Keratinocyte (primary cell): Measurements from ENCODE around the gene DCPS. TPM values are rescaled to one million over a fixed set of nuclear protein-coding genes. Genes with fewer than 3 reads are reported as not detected.

Experiments used
- DNase-seq: peaks from one replicate; pipeline ENCODE4 v3.0.0-alpha.2; 2011; ENCODE audit warnings: low read depth, missing footprints, low spot score
- FAIRE-seq: peaks from 2 replicates; lab custom pipeline; 2011; peaks lifted over from hg19 to GRCh38; lab: Jason Lieb, UNC
- H2AFZ ChIP-seq: 2 replicates; pipeline ENCODE4 v1.6.0; 2012; ENCODE audit warnings: low read length, control low read depth, inconsistent platforms; ENCODE audit not compliant: control insufficient read depth
- H3K27ac ChIP-seq: 2 replicates; pipeline ENCODE4 v1.5.1; 2011; ENCODE audit warnings: low read length; ENCODE audit not compliant: control insufficient read depth, insufficient read depth
- H3K27me3 ChIP-seq: 3 replicates; pipeline ENCODE4 v1.6.0; 2011; ENCODE audit warnings: low read length; ENCODE audit not compliant: control insufficient read depth, insufficient read depth; ENCODE audit errors: extremely low read depth
- H3K36me3 ChIP-seq, 2 experiments: 2 replicates in 1 of 2; 3 replicates in 1 of 2; pipeline ENCODE4 v1.5.1; 2011; ENCODE audit warnings: low read length in 2 of 2, mild to moderate bottlenecking in 1 of 2; ENCODE audit not compliant: control insufficient read depth in 2 of 2, insufficient read depth in 2 of 2; ENCODE audit errors: extremely low read depth in 1 of 2
- H3K4me1 ChIP-seq: 3 replicates; pipeline ENCODE4 v1.5.1; 2011; ENCODE audit warnings: low read length; ENCODE audit not compliant: control insufficient read depth, insufficient read depth; ENCODE audit errors: extremely low read depth
- H3K4me2 ChIP-seq: 3 replicates; pipeline ENCODE4 v1.6.0; 2011; ENCODE audit warnings: low read depth, low read length; ENCODE audit not compliant: control insufficient read depth, insufficient read depth; ENCODE audit errors: extremely low read depth
- H3K4me3 ChIP-seq, 3 experiments: fragments of 200-600 bp in 1 of 3; sonication (generic) in 1 of 3; 2 replicates in 2 of 3; 3 replicates in 1 of 3; pipeline ENCODE4 v1.5.1; 2011 to 2016; ENCODE audit warnings: low read length in 3 of 3, mild to moderate bottlenecking in 3 of 3, control low read depth in 2 of 3, inconsistent platforms in 1 of 3, low read depth in 1 of 3, mixed read lengths in 1 of 3, mixed run types in 1 of 3, moderate library complexity in 1 of 3; ENCODE audit not compliant: control insufficient read depth in 2 of 3, insufficient read depth in 2 of 3; ENCODE audit errors: extremely low read depth in 1 of 3
- H3K79me2 ChIP-seq: 2 replicates; pipeline ENCODE4 v1.6.0; 2012; ENCODE audit warnings: low read length; ENCODE audit not compliant: control insufficient read depth, insufficient read depth
- H3K9ac ChIP-seq: 3 replicates; pipeline ENCODE4 v1.6.0; 2011; ENCODE audit warnings: low read length; ENCODE audit not compliant: control insufficient read depth, insufficient read depth; ENCODE audit errors: extremely low read depth
- H3K9me1 ChIP-seq: 3 replicates; pipeline ENCODE4 v1.6.0; 2011; ENCODE audit warnings: low read length; ENCODE audit not compliant: control insufficient read depth, insufficient read depth; ENCODE audit errors: extremely low read depth
- H3K9me3 ChIP-seq: 2 replicates; pipeline ENCODE4 v1.5.1; 2012; ENCODE audit warnings: low read depth, low read length; ENCODE audit not compliant: control insufficient read depth
- H4K20me1 ChIP-seq: 3 replicates; pipeline ENCODE4 v1.6.0; 2011; ENCODE audit warnings: low read length; ENCODE audit not compliant: control insufficient read depth, insufficient read depth; ENCODE audit errors: extremely low read depth
- CTCF ChIP-seq, 3 experiments: IDR thresholded peaks in 1 of 3; conservative IDR thresholded peaks in 1 of 3; optimal IDR thresholded peaks in 1 of 3; 2 replicates in 2 of 3; 3 replicates in 1 of 3; pipeline versions ENCODE3 to v1.5.1; 2011; ENCODE audit warnings: low read length in 3 of 3, mild to moderate bottlenecking in 3 of 3, moderate library complexity in 2 of 3, control low read depth in 1 of 3, inconsistent platforms in 1 of 3; ENCODE audit not compliant: insufficient read depth in 2 of 3; ENCODE audit errors: extremely low read depth in 1 of 3
- EZH2 ChIP-seq: IDR thresholded peaks from one replicate; pipeline ENCODE4 v1.6.1; 2012; ENCODE audit warnings: inconsistent platforms, mild to moderate bottlenecking, low read length, moderate library complexity
- dilution Hi-C: fragments of 300-500 bp; cut with MboI; formaldehyde crosslinking; loops from one replicate; pipeline ENCODE4 v1.7.0; 2020; ENCODE audit warnings: low sequenced_read_pairs; ENCODE audit not compliant: extremely low pct_ligation_motif_present
- polyA plus RNA-seq, 5 experiments: library from polyadenylated mRNA; depleted of rRNA in 3 of 5; stranded (reverse) in 3 of 5; stranded (forward) in 1 of 5; unstranded in 1 of 5; fragments of >200 nt; gene quantifications; 1 replicate in 1 of 5; 2 replicates in 3 of 5; 3 replicates in 1 of 5; pipeline versions ENCODE4 v1.2.1 to v1.2.3, GENCODE V29; 2011 to 2012; ENCODE audit warnings: missing spikeins in 2 of 5, low read depth in 1 of 5, low replicate concordance in 1 of 5

DCPS gene
- polyA plus RNA-seq, 1 donor (not counting 4 experiments of a cell fraction or from before 2014, with no cell fraction given): 31.3 TPM

GRCh38 chr11:126329644-126330211, 25.9 kb downstream of the DCPS start:
- Histone ChIP-seq H4K20me1 (no peaks in the 10 kb centered on the region), H3K9me3 (no peaks in the 10 kb centered on the region), H3K4me2 (no peak overlapping the region), H3K27ac (no peak overlapping the region), H2AFZ (no peak overlapping the region), H3K4me1 (peaks cover 20% of the 10 kb centered on the region), H3K79me2 (no peaks in the 10 kb centered on the region), H3K9ac (no peak overlapping the region), H3K4me3 (no peak overlapping the region), H3K27me3 (no peaks in the 10 kb centered on the region), H3K9me1 (peaks cover 3% of the 10 kb centered on the region), H3K36me3 (peaks cover 0 to 4% of the 10 kb centered on the region in 2 experiments)
- TF ChIP-seq EZH2: no peak
- FAIRE-seq (no peak), DNase-seq (no peak)
- dilution Hi-C loops: no loop called here

GRCh38 chr11:126331286-126331685, 27.4 kb downstream of the DCPS start:
- Histone ChIP-seq H3K36me3 (peaks cover 4 to 8% of the 10 kb centered on the region in 2 experiments), H3K9me3 (no peaks in the 10 kb centered on the region), H3K27me3 (no peaks in the 10 kb centered on the region), H3K4me1 (peaks cover 20% of the 10 kb centered on the region), H3K4me3 (no peak overlapping the region), H3K27ac (no peak overlapping the region), H3K79me2 (no peaks in the 10 kb centered on the region), H2AFZ (no peak overlapping the region), H3K9me1 (peaks cover 3% of the 10 kb centered on the region), H3K4me2 (no peak overlapping the region), H4K20me1 (no peaks in the 10 kb centered on the region), H3K9ac (no peak overlapping the region)
- TF ChIP-seq CTCF (optimal IDR thresholded peaks at IDR 0.05 in 1 of 3, IDR thresholded peaks at IDR 0.05 in 1 of 3, conservative IDR thresholded peaks at IDR 0.05 in 1 of 3; ENCODE audit: extremely low read depth in 1 of 3, insufficient read depth in 2 of 3, low read length in 3 of 3): no peak
- TF ChIP-seq EZH2: no peak
- no peak for FAIRE-seq
- dilution Hi-C loops: no loop called here
- no peak for DNase-seq
